Breast epithelium (tissue), 4 donors: ENCODE measurements around the gene SYMPK. TPM values are rescaled to one million over a fixed set of nuclear protein-coding genes. Genes with fewer than 3 reads are reported as not detected.

Experiments
- DNase-seq, 2 donors: peaks; one replicate each; pipeline ENCODE4 v3.0.0-alpha.2; 2019; ENCODE audit warnings: low spot score in 2 of 2
- H3K27ac ChIP-seq, 2 donors: fragments of 200-600 bp; sonication (generic) in 1 of 2; one replicate each; pipeline ENCODE4 v1.5.1; 2016 to 2019; ENCODE audit warnings: mild to moderate bottlenecking in 1 of 2
- H3K27me3 ChIP-seq, 2 donors: fragments of 200-600 bp; sonication (generic) in 1 of 2; one replicate each; pipeline versions ENCODE4 v1.5.1 to v1.6.0; 2017 to 2019; ENCODE audit warnings: control low read depth in 1 of 2, mild to moderate bottlenecking in 1 of 2
- H3K36me3 ChIP-seq: fragments of 200-600 bp; one replicate; pipeline ENCODE4 v1.5.1; 2019
- H3K4me1 ChIP-seq, 2 donors: fragments of 200-600 bp; sonication (generic); one replicate each; pipeline ENCODE4 v1.5.1; 2016 to 2019; ENCODE audit warnings: control low read depth in 1 of 2
- H3K4me3 ChIP-seq, 3 donors: fragments of 200-600 bp; sonication (generic); 1 replicate in 2 of 3; 2 replicates in 1 of 3; pipeline ENCODE4 v1.5.1; 2016 to 2019; ENCODE audit warnings: mild to moderate bottlenecking in 3 of 3, moderate library complexity in 2 of 3
- H3K9me3 ChIP-seq, 2 donors: fragments of 200-600 bp; sonication (generic) in 1 of 2; one replicate each; pipeline ENCODE4 v1.5.1; 2016 to 2019; ENCODE audit warnings: control low read depth in 1 of 2
- POLR2A ChIP-seq: fragments of 450-650 bp; IDR thresholded peaks from one replicate; pipeline ENCODE4 v1.6.1; 2016; ENCODE audit warnings: antibody characterized with exemption, mild to moderate bottlenecking, moderate library complexity
- POLR2AphosphoS5 ChIP-seq, 3 donors: sonication (generic); formaldehyde crosslinking; IDR thresholded peaks; one replicate each; pipeline ENCODE4 v1.6.1; 2017; ENCODE audit warnings: antibody characterized with exemption in 3 of 3
- intact Hi-C: fragments of 100-400 bp; cut with DNase I; formaldehyde crosslinking; loops from one replicate; pipeline ENCODE4 v1.15.1; 2023; ENCODE audit warnings: low total_unique reads
- total RNA-seq, 3 donors: library from RNA; depleted of rRNA; stranded (reverse); fragments of >200 nt; gene quantifications; one replicate each; pipeline ENCODE4 v1.1.0, GENCODE V29; 2016
- TF ChIP-seq, protein P1 (sequence below), 3 donors: fragments of 450-650 bp; IDR thresholded peaks; one replicate each; pipeline ENCODE4 v1.5.1; 2016 to 2017; ENCODE audit warnings: antibody characterized with exemption in 3 of 3, mild to moderate bottlenecking in 3 of 3, moderate library complexity in 3 of 3

SYMPK gene
- total RNA-seq, 3 donors from 2014 or later, result 24.3 to 50.8 (median 31.3) TPM

DNA sequence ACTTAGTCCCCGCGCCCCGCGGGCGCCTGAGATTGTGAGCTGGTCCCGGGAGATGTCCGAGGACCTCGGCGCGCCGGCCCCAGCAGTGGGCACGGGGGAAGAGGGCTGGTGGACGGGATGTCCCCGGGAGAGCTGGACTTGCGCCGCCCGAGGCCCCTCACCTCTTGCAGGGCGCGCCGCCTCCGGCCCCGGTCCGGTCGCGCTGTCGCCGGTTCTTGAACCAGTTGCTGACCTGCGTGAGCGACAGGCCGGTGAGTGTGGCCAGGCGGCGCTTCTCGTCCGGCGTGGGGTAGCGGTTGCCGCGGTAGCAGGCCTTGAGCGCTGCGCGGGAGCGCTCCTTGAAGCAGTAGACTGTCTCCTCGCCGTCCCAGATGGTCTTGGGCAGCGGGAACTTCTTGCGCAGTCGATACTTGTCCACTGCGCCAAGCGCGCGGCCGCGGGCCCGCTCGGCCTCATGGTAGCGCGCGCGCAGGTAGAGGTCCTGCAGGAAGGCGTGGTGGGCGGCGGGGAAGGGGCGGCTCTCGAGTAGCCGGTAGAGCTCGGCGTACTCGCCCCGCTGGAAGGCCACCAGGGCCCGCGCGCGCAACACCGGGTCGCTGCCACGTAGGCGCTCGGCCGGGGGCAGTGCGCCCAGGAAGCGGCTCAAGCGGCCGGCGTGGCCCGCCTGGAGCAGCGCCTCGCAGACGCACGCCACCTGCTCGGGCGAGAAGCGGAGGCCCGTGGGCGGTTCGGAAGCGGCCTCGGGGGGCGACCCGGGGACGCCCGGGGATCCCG is 94.9 kb downstream of the SYMPK start:
- no peaks in the 10 kb centered on the region for H3K9me3 ChIP-seq
- peak; percentile 72 to 74 for DNase-seq
- peak overlapping the region; percentile 90 to 98 for H3K27ac ChIP-seq
- H3K4me3 ChIP-seq, result peak overlapping the region; percentile 78 to 94 (median 83)
- TF ChIP-seq POLR2A (no peak), POLR2AphosphoS5 (IDR thresholded peaks at IDR 0.05) (peak in 2 of 3 donors; percentile 43 to 50)
- TF ChIP-seq, protein P1, sequence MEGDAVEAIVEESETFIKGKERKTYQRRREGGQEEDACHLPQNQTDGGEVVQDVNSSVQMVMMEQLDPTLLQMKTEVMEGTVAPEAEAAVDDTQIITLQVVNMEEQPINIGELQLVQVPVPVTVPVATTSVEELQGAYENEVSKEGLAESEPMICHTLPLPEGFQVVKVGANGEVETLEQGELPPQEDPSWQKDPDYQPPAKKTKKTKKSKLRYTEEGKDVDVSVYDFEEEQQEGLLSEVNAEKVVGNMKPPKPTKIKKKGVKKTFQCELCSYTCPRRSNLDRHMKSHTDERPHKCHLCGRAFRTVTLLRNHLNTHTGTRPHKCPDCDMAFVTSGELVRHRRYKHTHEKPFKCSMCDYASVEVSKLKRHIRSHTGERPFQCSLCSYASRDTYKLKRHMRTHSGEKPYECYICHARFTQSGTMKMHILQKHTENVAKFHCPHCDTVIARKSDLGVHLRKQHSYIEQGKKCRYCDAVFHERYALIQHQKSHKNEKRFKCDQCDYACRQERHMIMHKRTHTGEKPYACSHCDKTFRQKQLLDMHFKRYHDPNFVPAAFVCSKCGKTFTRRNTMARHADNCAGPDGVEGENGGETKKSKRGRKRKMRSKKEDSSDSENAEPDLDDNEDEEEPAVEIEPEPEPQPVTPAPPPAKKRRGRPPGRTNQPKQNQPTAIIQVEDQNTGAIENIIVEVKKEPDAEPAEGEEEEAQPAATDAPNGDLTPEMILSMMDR (IDR thresholded peaks at IDR 0.05), result no peak
- peaks cover 6 to 14% of the 10 kb centered on the region in 2 donors for H3K4me1 ChIP-seq
- H3K36me3 ChIP-seq, result no peaks in the 10 kb centered on the region
- intact Hi-C loops, result no loop called here
- H3K27me3 ChIP-seq, result no peaks in the 10 kb centered on the region

- H3K9me3 ChIP-seq, result no peaks in the 10 kb centered on the region
- H3K27me3 ChIP-seq, result no peaks in the 10 kb centered on the region
- H3K27ac ChIP-seq, result peak overlapping the region; percentile 90 to 98
- DNase-seq, result peak; percentile 83 to 84
- no peaks in the 10 kb centered on the region for H3K36me3 ChIP-seq
- intact Hi-C loops, result no loop called here
- TF ChIP-seq POLR2AphosphoS5 (IDR thresholded peaks at IDR 0.05) (peak in 2 of 3 donors; percentile 48 to 51), POLR2A (peak; percentile 59)
- TF ChIP-seq, protein P1 (IDR thresholded peaks at IDR 0.05), result no peak
- peaks cover 6 to 14% of the 10 kb centered on the region in 2 donors for H3K4me1 ChIP-seq
- H3K4me3 ChIP-seq, result peak overlapping the region; percentile 78 to 94 (median 83)
Observed at GRCh38 chr19:45767410-45767880, 95.5 kb downstream of the SYMPK start.

- DNase-seq, result no peak
- Histone ChIP-seq H3K27me3 (no peaks in the 10 kb centered on the region), H3K4me1 (peaks cover 6 to 14% of the 10 kb centered on the region in 2 donors), H3K36me3 (no peaks in the 10 kb centered on the region), H3K9me3 (no peaks in the 10 kb centered on the region), H3K4me3 (peak overlapping the region; percentile 78 to 94 (median 83)), H3K27ac (peak overlapping the region; percentile 90 to 98)
- TF ChIP-seq POLR2A, result no peak
- TF ChIP-seq POLR2AphosphoS5 (IDR thresholded peaks at IDR 0.05), result peak in 1 of 3 donors; percentile 1
- intact Hi-C loops, result no loop called here
Observed at GRCh38 chr19:45766869-45767346, 96.0 kb downstream of the SYMPK start.

DNA sequence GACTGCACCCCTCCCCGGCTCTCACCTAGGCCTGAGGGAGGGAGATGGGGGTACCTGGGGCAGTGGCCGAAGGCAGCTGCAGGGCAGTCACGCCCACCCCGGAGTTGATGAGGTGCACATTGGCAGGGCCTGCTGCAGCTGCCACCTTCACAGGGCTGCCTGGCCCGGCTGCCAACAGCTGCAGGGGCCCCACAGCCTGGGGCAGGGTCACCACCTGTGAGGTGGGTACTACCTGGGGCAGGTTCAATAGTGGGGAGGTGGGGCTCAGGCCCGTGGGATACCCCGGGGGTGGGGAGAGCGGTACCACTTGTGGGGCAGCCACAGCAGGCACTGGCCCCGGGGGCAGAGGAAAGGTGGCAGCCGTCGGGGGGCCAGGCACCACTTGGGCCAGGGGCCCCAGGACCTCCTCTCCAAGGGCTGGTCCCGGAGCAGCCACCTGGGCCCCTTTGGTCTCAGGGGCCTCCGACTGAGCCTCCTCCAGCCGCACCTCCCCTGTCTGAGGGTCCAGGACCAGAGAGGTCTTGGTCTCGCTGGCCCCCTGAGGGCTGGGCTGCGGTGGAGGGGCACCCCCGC is 96.6 kb downstream of the SYMPK start:
- TF ChIP-seq, protein P1 (IDR thresholded peaks at IDR 0.05), result no peak
- TF ChIP-seq POLR2AphosphoS5 (IDR thresholded peaks at IDR 0.05), result no peak
- H3K27ac ChIP-seq, result peak overlapping the region; percentile 90 to 98
- H3K9me3 ChIP-seq, result no peaks in the 10 kb centered on the region
- DNase-seq, result no peak
- H3K4me1 ChIP-seq, result peaks cover 6 to 14% of the 10 kb centered on the region in 2 donors
- intact Hi-C loops, result no loop called here
- no peaks in the 10 kb centered on the region for H3K27me3 ChIP-seq
- no peaks in the 10 kb centered on the region for H3K36me3 ChIP-seq
- H3K4me3 ChIP-seq, result peak overlapping the region; percentile 78 to 94 (median 83)

- no peak for DNase-seq
- H3K27me3 ChIP-seq, result no peaks in the 10 kb centered on the region
- H3K27ac ChIP-seq, result peak overlapping the region; percentile 90 to 98
- H3K9me3 ChIP-seq, result no peaks in the 10 kb centered on the region
- no peaks in the 10 kb centered on the region for H3K36me3 ChIP-seq
- intact Hi-C loops, result no loop called here
- TF ChIP-seq, protein P1 (IDR thresholded peaks at IDR 0.05), result no peak
- no peak for TF ChIP-seq POLR2A
- TF ChIP-seq POLR2AphosphoS5 (IDR thresholded peaks at IDR 0.05), result no peak
- H3K4me3 ChIP-seq, result peak overlapping the region in 2 of 3 donors; percentile 83 to 94
- H3K4me1 ChIP-seq, result peaks cover 6 to 14% of the 10 kb centered on the region in 2 donors
Observed at GRCh38 chr19:45765702-45766295, 97.1 kb downstream of the SYMPK start.

Other genes with a start within 250 kb of the SYMPK start
- 10 to 100 TPM; 27.7 to 42.0 (median 32.4) TPM for gene EML2, start 223.8 kb downstream of the SYMPK start, total RNA-seq
- gene GIPR, start 194.9 kb downstream of the SYMPK start, total RNA-seq, result 1 to 10 TPM in 2 of 3 donors, under 1 TPM in 1; 0.16 to 4.9 (median 4.8) TPM
- 100 to 1,000 TPM; 175 to 238 (median 191) TPM for gene SNRPD2, start 171.2 kb downstream of the SYMPK start, total RNA-seq
- gene QPCTL, start 170.5 kb downstream of the SYMPK start, total RNA-seq, result 1 to 10 TPM; 6.1 to 9.4 (median 7.2) TPM
- gene FBXO46, start 132.3 kb downstream of the SYMPK start, total RNA-seq, result 10 to 100 TPM in 2 of 3 donors, 1 to 10 TPM in 1; 8.0 to 15.1 (median 13.8) TPM
- gene MEIOSIN, start 129.7 kb downstream of the SYMPK start, total RNA-seq, result not detected
- 10 to 100 TPM in 2 of 3 donors, 1 to 10 TPM in 1; 8.6 to 11.8 (median 11.8) TPM for gene SIX5, start 93.9 kb downstream of the SYMPK start, total RNA-seq
- gene DMPK, start 80.7 kb downstream of the SYMPK start, total RNA-seq, result 10 to 100 TPM; 16.0 to 25.6 (median 24.5) TPM
- 10 to 100 TPM; 24.2 to 31.1 (median 29.3) TPM for gene DMWD, start 70.3 kb downstream of the SYMPK start, total RNA-seq
- gene RSPH6A, start 47.8 kb downstream of the SYMPK start, total RNA-seq, result under 1 TPM in 1 of 3 donors, not detected in 2; 0.15 TPM
- gene FOXA3, start 1.2 kb upstream of the SYMPK start, total RNA-seq, result under 1 TPM in 1 of 3 donors, not detected in 2; 0.33 TPM
- 10 to 100 TPM; 16.5 to 26.5 (median 19.7) TPM for gene IRF2BP1, start 23.0 kb upstream of the SYMPK start, total RNA-seq
- gene MYPOP, start 39.5 kb upstream of the SYMPK start, total RNA-seq, result 1 to 10 TPM; 2.0 to 5.9 (median 2.4) TPM
- gene NANOS2, start 51.6 kb upstream of the SYMPK start, total RNA-seq, result not detected
- gene NOVA2, start 110.7 kb upstream of the SYMPK start, total RNA-seq, result 1 to 10 TPM in 2 of 3 donors, under 1 TPM in 1; 0.59 to 3.6 (median 1.1) TPM
- gene CCDC61, start 132.3 kb upstream of the SYMPK start, total RNA-seq, result 1 to 10 TPM; 7.0 to 8.8 (median 8.3) TPM
- not detected for gene PGLYRP1, start 159.9 kb upstream of the SYMPK start, total RNA-seq
- not detected for gene IGFL4, start 177.9 kb upstream of the SYMPK start, total RNA-seq